Endothelial cell of umbilical vein (primary cell): ENCODE data around the gene ZNF548.

Experiments used
- POLR2A ChIP-seq: IDR thresholded peaks from 2 replicates; pipeline ENCODE4 v1.6.1; 2012; ENCODE audit warnings: low read depth, mild to moderate bottlenecking, control low read depth, low read length
- TF ChIP-seq, protein P1 (sequence below), 2 donors: IDR thresholded peaks; 1 replicate in 1 of 2; 2 replicates in 1 of 2; pipeline ENCODE4 v1.5.1; 2011; ENCODE audit warnings: low read length in 2 of 2, mild to moderate bottlenecking in 2 of 2, moderate library complexity in 2 of 2, control low read depth in 1 of 2, inconsistent platforms in 1 of 2, low read depth in 1 of 2; ENCODE audit not compliant: insufficient read depth in 1 of 2; ENCODE audit errors: extremely low read depth in 1 of 2

DNA sequence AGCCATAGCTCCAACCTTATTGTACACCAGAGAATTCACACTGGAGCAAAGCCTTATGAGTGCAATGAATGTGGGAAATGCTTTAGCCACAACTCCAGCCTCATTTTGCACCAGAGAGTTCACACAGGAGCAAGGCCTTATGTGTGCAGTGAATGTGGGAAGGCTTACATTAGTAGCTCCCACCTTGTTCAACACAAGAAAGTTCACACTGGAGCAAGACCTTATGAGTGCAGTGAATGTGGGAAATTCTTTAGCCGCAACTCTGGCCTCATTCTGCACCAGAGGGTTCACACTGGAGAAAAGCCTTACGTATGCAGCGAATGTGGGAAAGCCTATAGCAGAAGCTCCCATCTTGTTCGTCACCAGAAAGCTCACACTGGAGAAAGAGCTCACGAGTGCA, 32.2 kb upstream of the ZNF548 start:
- no peak for TF ChIP-seq POLR2A
- TF ChIP-seq, protein P1, sequence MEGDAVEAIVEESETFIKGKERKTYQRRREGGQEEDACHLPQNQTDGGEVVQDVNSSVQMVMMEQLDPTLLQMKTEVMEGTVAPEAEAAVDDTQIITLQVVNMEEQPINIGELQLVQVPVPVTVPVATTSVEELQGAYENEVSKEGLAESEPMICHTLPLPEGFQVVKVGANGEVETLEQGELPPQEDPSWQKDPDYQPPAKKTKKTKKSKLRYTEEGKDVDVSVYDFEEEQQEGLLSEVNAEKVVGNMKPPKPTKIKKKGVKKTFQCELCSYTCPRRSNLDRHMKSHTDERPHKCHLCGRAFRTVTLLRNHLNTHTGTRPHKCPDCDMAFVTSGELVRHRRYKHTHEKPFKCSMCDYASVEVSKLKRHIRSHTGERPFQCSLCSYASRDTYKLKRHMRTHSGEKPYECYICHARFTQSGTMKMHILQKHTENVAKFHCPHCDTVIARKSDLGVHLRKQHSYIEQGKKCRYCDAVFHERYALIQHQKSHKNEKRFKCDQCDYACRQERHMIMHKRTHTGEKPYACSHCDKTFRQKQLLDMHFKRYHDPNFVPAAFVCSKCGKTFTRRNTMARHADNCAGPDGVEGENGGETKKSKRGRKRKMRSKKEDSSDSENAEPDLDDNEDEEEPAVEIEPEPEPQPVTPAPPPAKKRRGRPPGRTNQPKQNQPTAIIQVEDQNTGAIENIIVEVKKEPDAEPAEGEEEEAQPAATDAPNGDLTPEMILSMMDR (IDR thresholded peaks at IDR 0.05; ENCODE audit: extremely low read depth in 1 of 2, insufficient read depth in 1 of 2, low read depth in 1 of 2, low read length in 2 of 2), result no peak
